Measurements from ENCODE around the gene TTLL11.
"Not testable (repeated sequence)": the region's sequence is repeated elsewhere in the genome, so short reads cannot be mapped to it uniquely, and the experiment has no call there.

Gene TTLL11

DNA sequence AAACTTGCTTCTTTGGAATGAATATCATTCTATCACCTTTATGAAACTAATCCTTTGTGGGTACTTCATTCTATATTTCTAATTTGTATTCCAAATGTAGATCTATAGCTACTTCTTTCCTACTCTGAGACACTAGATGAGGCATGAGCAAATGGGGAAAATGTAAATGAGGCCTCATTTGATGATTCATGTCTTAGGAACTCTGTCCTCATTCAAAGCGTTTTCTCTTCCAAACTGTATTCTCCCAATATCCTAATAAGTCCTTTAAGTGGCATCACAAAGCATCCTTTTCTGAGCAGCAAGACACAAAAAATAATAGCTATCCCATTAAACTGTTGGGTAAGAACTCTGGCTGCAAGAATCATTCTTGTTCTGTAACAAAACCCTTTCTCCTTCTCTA lies 56.1 kb downstream of the TTLL11 start:
- DNase-seq: no peak

DNA sequence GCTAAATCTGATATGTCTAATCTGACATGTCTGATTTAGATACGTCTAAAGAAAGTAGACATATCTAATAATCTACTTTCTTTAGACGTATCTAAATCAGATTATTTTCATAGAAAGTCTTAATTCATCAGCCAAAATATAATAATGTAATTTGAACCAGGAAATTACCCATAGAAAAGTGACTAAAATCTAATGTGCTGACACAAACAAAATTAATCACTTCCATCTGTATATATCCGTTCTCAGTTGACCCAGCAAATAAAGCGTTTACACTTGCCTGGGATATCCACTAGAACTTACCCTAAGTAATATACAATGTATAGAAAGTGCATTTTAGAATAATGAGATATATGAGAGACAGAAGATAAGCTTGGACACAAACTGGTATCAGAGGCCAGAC lies 56.7 kb downstream of the TTLL11 start:
- DNase-seq: no peak

DNA sequence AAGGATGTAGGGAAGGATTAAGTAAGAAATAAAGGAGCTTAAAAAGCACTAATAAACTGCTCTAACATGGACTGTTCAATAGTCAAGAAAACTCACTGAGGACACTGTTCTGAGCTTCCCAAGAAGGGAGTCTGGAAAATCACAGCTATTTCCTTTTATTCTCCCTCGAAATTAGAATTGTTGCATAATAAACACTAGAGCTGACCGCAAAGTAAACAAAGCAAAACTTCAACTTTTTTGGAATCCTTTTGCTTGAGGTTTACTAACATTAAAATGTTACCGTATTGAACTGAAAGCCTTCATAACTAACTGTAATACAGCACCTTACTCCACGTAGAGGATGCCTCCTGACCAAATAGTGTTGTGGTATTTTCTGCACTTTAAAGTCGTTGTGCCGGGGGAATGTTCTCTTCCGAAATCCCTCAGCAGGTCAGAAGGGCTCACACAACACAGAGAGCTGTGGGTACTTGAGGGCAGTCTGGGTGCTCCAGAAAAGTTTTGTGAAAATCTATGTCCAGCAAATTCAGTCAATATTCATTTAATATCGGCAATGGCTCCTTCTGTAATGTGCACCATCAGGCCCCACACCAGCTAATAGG lies 59.2 kb downstream of the TTLL11 start:
- no peak for DNase-seq

DNA sequence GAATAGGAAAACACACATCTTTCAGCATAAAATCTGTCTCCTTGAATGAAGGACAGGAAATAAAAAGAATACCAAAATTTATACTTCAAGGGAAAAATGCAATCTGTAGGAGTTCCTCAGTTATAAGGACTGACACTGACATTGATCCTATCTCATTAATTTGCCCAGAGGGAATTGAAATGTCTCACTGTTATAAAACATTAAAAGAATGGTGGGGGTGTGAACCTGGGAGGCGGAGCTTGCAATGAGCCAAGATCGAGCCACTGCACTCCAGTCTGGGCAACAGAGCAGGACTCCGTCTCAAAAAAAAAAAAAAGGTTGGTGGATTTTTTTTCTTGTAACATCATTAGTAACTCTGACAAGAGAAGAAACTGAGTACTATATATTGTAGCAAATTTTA lies 60.8 kb downstream of the TTLL11 start:
- no peak for DNase-seq

DNA sequence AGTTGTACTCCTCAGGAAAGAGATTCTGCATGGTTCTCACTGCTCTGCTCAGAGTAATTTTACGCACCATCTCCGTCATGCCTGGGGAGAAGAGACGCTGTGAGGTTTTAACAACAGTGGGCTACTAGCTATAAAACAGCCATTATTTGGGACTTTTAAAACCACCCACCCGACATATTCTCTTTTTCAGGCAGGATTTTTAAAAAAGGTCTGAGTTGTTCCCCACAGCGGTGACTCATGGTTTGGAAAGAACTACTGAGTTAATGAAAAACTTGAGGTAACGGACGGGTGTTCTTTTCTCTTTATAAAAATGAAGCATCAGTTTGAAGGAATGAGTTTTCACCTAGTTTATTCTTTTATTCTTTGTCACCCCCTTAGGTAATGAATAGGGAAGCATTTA lies 61.3 kb downstream of the TTLL11 start:
- no peak for DNase-seq

DNA sequence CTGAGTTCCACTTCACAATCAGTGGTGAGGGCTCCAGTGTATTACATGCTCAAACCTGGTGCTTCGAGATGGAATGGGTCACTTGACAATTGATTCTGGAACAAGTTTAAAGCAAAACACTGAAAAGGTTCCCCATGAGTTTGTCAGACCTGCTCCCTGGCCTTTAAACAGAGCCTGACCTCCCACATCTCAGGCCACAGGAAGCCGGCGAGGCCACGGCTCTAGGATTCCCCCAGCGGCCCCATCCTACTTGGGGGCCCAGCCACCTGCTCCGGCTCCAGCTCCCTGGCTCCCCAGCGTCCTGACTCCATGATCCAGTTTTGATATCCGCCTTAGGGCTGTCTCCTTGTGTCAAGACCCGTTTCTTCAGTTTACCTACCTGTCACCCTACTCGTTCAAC lies 62.0 kb downstream of the TTLL11 start:
- no peak for DNase-seq

DNA sequence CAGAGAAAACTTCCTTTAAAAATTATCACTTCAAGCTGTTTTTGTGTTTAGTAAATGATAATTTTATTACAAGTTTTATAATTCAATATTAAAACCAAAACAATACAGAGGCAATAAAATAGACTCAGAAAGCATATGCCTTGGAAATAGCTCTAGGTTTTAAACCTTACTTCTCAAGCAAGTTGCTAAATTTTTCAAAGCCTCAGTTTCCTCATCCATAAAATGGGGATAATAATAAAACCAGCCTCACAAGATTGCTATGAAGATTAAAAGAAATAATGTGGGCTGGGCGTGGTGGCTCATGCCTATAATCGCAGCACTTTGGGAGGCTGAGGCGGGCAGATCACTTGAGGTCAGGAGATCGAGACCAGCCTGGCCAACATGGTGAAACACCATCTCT lies 62.8 kb downstream of the TTLL11 start:
- no peak for DNase-seq

DNA sequence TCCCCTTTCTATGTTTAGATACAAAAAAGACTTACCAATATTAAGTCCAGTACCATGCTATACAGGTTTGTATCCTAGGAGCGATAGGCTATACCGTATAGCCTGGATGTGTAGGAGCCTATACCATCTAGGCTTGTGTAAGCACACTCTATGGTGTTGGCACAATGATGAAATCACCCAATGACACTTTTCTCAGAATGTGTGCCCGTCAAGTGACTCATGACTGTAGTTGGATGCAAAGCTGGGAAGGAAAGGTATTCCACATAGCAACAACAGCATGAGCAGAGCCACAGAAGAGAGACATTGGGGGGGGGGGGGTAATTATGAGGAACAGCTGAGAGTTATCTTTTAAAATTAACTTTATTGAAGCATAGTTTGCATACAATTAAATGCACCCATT lies 63.2 kb downstream of the TTLL11 start:
- no peak for DNase-seq

DNA sequence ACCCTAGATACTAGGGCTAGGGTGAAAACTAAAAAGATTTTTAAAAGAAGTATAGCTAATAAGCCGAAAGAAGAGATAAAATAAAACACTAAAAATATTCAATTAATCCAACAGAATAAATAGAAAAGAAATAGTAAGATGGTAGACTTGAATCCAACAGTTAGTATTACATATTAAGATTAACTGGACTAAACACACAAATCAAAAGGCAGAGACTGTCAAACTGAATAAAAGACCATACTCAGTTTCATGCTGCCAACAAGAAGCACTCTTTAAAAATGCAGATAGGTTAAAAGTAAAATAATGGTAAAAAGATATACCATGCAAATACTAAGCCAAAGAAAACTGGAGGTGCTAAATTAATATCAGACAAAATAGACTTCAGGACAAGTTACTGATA lies 65.0 kb downstream of the TTLL11 start:
- no peak for DNase-seq

DNA sequence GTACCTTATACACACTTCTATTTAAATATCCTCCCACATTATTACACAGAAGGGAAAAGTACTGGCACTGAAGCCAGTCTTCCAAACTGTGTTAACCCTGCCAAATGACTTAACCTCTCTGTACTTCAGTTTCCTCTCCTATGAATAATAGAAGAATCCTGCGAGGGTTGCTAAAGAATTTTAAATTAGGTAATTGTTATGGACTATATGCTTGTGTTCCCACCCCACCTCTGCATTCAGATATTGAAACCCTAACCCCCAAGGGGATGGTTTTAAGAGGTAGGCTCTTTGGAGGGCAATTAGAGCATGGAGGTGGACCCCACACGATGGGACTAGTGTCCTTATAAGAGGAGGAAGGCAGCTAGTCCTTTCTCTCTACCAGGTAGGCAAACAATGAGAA lies 72.7 kb downstream of the TTLL11 start:
- no peak for DNase-seq

DNA sequence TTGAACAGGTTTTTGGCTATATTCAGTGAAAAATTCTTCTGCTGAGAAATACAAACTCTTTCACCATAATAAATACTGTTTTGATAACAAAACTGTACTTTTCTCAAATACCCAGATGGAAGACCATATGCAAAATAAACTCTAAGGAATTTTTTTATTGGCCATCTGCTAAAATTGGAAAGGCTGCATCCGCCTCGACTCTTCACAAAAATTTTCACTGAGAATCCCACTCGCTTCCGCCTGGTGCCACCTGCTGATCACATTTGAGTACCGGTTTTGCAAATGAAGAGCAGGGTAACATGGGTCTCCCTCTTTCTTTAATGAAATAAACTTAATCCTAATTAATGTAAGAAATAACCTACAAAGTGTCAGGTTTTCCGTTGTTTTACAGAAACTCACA lies 76.4 kb downstream of the TTLL11 start:
- no peak for DNase-seq

DNA sequence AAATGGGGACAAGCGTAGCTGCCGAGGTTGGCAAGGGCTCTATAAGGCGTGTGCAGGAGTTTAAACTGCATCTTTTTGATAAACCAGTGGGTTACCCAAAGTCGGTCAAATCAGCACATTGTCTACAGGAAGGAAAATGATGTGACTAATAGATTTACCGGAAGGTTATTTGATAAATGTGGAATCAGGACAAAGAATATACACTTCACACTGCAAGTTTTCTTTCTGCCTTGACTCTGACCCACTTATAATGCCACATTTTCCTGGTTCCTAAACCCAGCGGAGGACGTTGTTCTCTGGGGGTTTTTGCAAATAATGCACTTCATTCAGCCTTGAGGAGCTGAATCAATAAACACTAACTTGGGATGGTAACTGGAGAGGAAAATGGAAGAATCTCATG lies 76.8 kb downstream of the TTLL11 start:
- DNase-seq: no peak

DNA sequence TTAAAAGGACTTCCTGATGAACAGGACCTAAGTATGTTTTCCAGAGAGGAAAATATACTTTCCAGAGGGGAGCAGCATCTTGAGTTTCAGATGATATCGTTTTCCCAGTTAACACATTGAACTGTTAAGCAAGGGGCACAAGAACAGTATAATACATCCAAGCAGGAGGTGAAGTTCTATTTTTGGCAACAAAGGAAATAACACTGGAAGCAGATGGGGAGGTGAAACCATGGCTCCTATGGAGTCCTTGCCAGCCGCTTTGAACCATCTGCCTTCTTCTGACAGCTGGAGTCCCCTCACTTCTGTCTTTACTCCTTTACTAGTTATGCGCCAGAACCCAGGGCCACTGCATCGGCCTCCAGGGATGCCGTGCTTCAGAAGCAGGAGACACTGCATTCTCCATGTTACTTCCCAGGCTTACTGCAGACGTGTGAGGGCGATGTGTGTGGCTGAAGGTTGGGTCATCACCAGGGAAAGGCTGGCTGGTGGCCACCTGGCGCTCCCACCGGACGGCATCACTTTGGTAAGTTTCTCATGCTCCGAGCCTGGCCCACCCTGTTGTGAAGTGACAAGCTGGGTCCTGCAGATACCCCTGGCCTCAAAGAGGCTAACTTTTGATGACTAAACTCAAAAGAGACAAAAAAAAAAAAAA lies 77.8 kb downstream of the TTLL11 start:
- DNase-seq: no peak

DNA sequence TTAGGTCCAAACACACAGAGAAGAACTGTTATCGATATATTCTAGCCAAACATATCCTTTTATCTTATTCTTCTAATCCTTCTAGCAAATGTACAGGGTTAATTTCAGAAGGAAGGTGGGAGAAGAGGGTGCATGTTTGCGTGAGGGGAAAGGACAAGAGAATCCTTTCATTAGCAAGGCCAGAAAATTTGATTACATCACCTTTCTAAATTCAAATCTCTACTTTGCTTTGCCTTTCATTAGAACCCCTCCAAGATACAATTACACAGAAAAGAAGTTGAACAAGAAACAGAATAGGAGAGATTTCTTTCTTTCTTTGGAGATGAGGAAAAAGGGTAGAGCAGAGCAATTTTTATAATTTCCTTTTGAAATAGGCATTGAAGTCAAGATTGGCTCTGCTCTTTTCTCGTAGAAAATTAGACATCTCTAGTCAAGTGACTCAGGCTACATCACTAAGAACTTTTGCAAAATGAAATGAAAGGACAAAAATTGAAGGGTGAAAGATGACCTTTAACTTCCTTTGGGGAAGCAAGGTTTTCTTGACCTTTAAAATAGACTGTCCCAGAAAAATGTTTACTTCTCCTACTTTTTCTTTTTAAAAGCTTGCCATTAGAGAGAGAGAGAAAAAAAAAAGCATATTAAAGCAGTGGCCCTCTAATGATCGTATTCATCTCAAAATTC lies 81.2 kb downstream of the TTLL11 start:
- DNase-seq: no peak

DNA sequence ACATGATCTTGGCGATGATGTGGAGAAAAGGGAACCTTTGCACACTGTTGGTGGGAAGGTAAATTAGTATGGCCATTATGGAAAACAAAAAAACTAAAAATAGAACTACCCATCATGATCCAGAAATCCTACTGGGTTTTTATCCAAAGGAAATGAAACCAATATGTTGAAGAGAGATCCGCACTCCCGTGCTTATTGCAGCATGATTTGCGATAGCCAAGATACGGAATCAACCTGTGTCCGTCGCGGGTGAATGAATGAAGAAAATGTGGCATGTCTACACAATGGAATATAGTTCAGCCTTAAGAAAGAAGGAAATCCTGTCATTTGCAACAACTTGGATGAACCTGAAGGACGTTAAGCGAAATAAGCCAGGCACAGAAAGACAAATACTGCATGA lies 84.5 kb downstream of the TTLL11 start:
- no peak for DNase-seq

DNA sequence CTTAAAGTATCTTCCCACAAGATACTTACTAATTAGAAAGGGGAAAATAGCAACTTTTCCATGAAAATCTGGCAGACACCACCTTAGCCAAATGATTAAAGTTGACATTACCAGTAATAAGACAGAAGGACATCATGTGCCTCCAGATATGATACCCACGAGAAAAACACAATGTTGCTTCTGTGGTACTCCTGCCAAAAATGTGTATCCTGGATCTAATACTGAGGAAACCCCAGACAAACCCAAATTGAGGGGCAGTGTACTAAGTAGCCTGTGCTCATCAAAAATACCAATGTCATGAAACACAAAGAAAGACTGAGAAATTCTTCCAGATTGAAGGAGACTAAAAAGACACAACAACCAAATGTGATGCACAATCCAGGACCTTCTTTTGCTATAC lies 85.3 kb downstream of the TTLL11 start:
- no peak for DNase-seq

DNA sequence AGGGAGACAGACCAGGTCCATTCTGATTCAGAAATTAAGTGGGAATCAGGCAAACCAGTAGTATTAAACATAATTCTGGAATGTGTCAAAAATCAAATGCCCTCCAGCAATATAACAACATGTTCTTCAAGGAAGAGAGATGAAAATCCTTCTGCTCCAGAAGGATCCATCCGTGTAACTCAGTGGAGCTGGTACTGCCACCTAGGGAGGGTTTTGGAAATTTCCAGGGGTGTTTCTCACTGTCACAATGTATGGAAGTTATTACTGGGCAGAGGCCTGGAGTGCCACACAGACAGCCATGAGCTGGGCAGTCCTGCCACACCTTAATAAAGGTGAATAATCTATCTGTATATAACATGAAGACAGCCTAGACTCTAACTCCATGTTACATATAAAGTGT lies 87.5 kb downstream of the TTLL11 start:
- DNase-seq: no peak

DNA sequence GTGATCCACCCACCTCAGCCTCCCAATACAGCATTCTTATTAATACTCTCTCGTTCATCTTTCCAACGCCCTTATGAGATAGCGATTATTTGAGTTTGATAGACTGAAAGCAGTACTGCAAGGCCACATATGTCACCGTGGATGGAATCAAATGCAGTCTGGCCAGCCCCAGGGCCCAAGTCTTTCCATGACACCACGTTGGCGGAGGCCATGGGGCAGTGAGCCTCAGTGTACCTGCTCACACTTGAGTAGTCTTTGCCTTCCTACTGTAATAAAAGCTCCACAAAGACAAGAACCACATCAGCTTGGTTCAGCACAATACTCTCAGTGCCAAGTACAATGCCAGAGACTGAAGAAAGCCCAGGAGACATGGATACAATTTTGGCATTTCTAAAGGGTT lies 88.5 kb downstream of the TTLL11 start:
- no peak for DNase-seq

DNA sequence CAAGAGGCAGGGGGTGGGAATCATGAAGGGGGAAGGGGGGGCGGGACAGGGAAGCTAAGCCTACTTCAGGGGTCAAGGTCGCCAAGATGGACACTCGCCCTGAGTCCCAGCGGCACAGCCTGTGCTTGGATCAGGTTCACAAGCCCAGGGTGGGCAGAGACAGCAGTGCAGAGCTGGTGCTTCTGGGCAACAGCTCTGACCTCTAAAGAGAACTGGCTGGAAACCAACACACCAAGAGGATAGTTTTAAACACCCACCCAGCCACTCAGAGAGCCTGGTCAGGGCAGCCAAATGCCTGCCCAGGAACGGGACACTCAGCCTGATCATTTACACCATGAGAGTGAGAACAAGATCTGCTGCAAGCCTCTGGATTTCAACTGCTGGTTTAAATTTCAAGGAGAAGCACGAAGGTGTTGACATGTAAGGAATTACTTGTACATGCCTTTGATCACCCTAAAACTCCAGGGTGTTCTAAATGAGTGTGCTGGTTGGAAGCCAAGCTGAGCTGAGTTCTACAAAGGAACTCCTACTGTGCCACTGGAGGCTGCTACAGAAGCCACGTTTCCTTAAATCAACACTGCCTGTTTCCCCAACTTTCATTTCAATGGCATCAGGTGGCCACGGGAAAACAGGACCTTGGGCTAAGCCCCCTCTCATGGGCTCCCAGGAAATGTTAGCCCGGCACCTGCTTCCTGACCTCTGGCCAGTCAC lies 91.5 kb downstream of the TTLL11 start:
- no peak for DNase-seq

DNA sequence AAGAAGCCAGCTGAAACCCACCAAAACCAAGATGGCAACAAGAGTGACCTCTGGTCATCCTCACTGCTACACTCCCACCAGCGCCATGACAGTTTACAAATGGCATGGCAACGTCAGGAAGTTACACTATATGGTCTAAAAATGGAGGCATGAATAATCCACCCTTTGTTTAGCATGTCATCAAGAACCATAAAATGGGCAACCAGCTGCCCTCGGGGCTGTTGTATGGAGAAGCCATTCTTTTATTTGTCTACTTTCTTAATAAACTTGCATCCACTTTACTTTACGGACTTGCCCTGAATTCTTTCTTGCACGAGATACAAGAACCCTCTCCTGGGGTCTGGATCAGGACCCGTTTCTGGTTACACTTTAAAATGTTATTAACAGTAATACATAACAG lies 92.6 kb downstream of the TTLL11 start:
- DNase-seq: not testable (repeated sequence)

DNA sequence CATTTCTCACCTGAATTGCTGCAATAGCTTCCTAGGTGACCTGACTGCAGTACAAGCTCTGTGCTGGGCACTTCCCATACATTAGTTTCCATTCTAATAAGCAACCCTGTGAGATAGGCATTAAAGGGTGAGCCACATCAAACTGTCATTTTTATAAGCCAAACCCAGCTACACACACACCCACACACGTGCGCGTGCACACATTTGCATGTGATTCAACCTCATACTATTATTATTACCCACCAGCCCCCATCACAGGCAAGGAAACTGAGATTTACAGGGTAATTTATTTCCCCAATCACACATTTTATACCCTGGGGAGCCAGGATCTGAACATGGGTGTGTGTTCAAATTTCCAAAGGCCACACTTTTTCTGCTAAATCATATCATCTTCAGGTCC lies 93.6 kb downstream of the TTLL11 start:
- no peak for DNase-seq

DNA sequence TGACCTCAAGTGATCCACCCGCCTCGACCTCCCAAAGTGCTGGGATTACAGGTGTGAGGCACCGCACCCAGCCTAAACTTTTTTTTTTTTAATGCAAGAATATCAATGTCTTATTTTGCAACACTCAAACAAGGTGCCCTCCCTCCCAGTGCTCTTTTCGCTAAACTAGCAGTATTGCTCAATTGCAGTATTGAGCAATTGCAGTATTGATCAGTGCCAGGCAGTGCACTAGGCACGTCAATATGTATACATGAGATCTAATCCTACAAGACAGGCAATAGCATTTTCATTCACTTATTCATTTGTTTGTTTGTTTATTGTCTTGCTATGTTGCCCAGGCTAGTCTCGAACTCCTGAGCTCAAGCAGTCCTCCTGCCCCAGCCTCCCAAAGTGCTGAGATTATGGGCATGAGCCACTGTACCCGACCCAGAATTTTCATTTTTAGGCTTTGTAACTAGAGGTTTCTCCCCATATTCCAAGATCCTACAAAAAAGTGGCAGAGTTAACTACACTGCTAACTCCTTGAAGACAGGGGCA lies 94.5 kb downstream of the TTLL11 start:
- DNase-seq: no peak

DNA sequence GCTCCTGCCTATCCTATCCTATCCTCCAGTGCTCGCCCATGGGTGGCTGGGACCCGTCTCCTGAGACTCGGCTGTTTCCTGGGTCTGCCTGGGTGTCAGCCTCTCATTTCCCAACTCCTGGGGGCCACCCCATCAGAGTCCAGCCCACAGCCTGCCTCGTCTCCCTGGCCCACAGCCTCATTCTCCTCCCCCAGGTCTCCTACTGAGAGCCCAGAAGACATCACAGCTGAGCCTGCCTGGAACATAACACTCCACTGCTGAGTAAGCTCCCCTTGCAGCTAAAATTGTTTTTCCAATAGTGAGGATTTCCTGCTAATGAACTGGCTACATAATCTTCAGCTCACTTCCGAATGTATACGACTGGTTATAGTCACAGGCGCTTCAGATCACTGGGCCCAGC lies 95.3 kb downstream of the TTLL11 start:
- DNase-seq: no peak

DNA sequence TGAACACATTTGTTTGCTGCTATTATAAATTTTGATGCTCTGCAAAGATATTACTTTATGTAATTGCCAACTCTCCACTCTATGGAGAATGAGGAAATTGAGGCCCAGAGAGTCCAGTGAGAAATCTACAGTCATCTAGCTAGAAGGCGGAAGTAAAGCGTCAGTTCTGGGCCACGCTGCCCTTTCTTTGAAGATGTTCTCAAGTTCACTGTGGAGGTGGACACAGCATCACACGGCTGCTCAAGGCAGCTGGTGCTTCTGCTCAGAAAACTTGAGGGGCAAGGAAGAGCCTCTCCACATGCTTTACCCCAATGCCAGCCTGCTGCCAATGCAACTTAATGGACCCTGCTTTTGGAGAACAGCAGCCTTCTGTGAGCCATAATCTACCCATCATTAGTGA lies 96.3 kb downstream of the TTLL11 start:
- DNase-seq: no peak
